Activated CD8-positive, alpha-beta T cell treated with anti-CD3 and anti-CD28 coated beads for 36 hours (primary cell): ENCODE results near the gene KCNJ6. TPM values are rescaled to one million over a fixed set of nuclear protein-coding genes. Genes with fewer than 3 reads are reported as not detected.
"Not testable (repeated sequence)": the region's sequence is repeated elsewhere in the genome, so short reads cannot be mapped to it uniquely, and the experiment has no call there.

ENCODE experiments used
- ATAC-seq: fragments of 200-7000 bp; cut with Tn5 transposase; one replicate; pipeline ENCODE4 v1.10.0; 2021; ENCODE audit warnings: mild to moderate bottlenecking, moderate library complexity
- CTCF ChIA-PET: fragments of 350-600 bp; sonication (Branson Sonifier 250); formaldehyde crosslinking; loops from one replicate; lab custom pipeline; 2021; ENCODE audit warnings: antibody characterized with exemption; lab: Charles Lee
- POLR2A ChIA-PET: fragments of 350-600 bp; sonication (Branson Sonifier 250); formaldehyde crosslinking; loops from one replicate; lab custom pipeline; 2021; ENCODE audit warnings: antibody characterized with exemption; lab: Charles Lee
- DNase-seq: peaks from one replicate; pipeline ENCODE4 v3.0.0-alpha.2; 2020
- H3K27ac Mint-ChIP-seq: one replicate; pipeline ENCODE4 v1.8.0; 2021; ENCODE audit warnings: mild to moderate bottlenecking, mixed read lengths
- H3K27me3 Mint-ChIP-seq: one replicate; pipeline ENCODE4 v1.8.0; 2021; ENCODE audit warnings: mixed read lengths
- H3K36me3 Mint-ChIP-seq: one replicate; pipeline ENCODE4 v1.8.0; 2021; ENCODE audit warnings: low read depth, mixed read lengths
- H3K4me1 Mint-ChIP-seq: one replicate; pipeline ENCODE4 v1.8.0; 2021; ENCODE audit warnings: low read depth, mixed read lengths
- H3K4me3 Mint-ChIP-seq: one replicate; pipeline ENCODE4 v1.8.0; 2021; ENCODE audit warnings: mild to moderate bottlenecking, moderate library complexity, mixed read lengths
- H3K9me3 Mint-ChIP-seq: one replicate; pipeline ENCODE4 v1.8.0; 2021; ENCODE audit warnings: mixed read lengths
- intact Hi-C: fragments of 100-400 bp; cut with micrococcal nuclease; formaldehyde crosslinking; loops from one replicate; pipeline ENCODE4 v1.10.0; 2022
- total RNA-seq, 2 experiments: library from RNA; stranded (reverse); gene quantifications; one replicate each; pipeline ENCODE4 v1.2.3, GENCODE V29; 2021
- TF ChIP-seq, protein P1 (sequence below): fragments of 200-600 bp; IDR thresholded peaks from one replicate; pipeline ENCODE4 v1.8.0; 2022; ENCODE audit warnings: antibody characterized with exemption, mild to moderate bottlenecking

The KCNJ6 gene
- total RNA-seq, 2 experiments from 2014 or later, result not detected

- no peak for DNase-seq
- peaks cover 6% of the 10 kb centered on the region for H3K27me3 Mint-ChIP-seq
- H3K36me3 Mint-ChIP-seq, result peaks cover 2% of the 10 kb centered on the region
- POLR2A ChIA-PET, result interaction anchor here (0.8 kb wide), 1 partner anchor 81 kb away, joined by 3 read pairs; no protein-coding TSS in a partner anchor
- intact Hi-C loops, result no loop called here
- H3K4me1 Mint-ChIP-seq, result peaks cover 4% of the 10 kb centered on the region
- CTCF ChIA-PET, result interaction anchor here (1.5 kb wide), 1 partner anchor 9 kb away, joined by 3 read pairs; no protein-coding TSS in a partner anchor
- no peak overlapping the region for H3K27ac Mint-ChIP-seq
- ATAC-seq, result no peak
- TF ChIP-seq, protein P1, sequence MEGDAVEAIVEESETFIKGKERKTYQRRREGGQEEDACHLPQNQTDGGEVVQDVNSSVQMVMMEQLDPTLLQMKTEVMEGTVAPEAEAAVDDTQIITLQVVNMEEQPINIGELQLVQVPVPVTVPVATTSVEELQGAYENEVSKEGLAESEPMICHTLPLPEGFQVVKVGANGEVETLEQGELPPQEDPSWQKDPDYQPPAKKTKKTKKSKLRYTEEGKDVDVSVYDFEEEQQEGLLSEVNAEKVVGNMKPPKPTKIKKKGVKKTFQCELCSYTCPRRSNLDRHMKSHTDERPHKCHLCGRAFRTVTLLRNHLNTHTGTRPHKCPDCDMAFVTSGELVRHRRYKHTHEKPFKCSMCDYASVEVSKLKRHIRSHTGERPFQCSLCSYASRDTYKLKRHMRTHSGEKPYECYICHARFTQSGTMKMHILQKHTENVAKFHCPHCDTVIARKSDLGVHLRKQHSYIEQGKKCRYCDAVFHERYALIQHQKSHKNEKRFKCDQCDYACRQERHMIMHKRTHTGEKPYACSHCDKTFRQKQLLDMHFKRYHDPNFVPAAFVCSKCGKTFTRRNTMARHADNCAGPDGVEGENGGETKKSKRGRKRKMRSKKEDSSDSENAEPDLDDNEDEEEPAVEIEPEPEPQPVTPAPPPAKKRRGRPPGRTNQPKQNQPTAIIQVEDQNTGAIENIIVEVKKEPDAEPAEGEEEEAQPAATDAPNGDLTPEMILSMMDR, result no peak
- peaks cover 15% of the 10 kb centered on the region for H3K9me3 Mint-ChIP-seq
- H3K4me3 Mint-ChIP-seq, result no peak overlapping the region
These were observed 336.9 kb downstream of the KCNJ6 start for GRCh38 chr21:37579356-37579755.

DNA sequence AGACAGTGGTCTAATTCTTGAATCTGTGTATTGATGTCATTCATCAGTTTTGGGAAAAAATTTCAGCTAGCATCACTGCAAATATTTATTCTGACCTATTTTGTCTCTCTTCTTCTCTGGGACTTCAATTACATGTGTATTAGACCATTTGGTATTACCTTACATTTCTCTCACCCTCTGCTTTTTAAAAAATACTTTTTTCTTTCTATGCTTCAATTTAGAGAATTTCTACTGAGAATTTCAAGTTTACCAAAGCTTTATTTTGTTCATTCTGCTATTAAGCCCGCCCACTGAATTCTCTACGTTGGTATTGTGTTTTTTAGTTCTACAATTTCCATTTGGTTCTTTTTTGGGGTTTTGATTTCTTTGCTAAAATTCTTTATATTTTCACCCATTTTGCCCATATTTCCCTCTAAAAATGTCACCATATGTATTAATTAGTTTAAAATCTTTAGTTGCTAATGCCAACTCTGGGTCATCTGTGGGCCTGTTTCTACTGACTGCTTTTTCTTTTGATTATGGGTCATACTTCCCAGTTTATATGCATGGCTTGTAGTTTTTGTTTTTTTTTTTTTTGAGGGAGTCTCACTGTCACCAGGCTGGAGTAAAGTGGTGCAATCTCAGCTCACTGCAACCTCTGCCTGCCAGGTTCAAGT, 337.7 kb downstream of the KCNJ6 start:
- TF ChIP-seq, protein P1, result no peak
- H3K9me3 Mint-ChIP-seq, result peaks cover 15% of the 10 kb centered on the region
- H3K4me3 Mint-ChIP-seq, result no peak overlapping the region
- POLR2A ChIA-PET, result no interaction called here
- CTCF ChIA-PET, result interaction anchor here (1.5 kb wide), 1 partner anchor 8 kb away, joined by 3 read pairs; no protein-coding TSS in a partner anchor
- intact Hi-C loops, result no loop called here
- DNase-seq (no peak), ATAC-seq (no peak)
- H3K36me3 Mint-ChIP-seq, result peaks cover 2% of the 10 kb centered on the region
- H3K27ac Mint-ChIP-seq, result no peak overlapping the region
- peaks cover 4% of the 10 kb centered on the region for H3K4me1 Mint-ChIP-seq
- H3K27me3 Mint-ChIP-seq, result peaks cover 6% of the 10 kb centered on the region

- CTCF ChIA-PET, intact Hi-C loops, H3K4me3 Mint-ChIP-seq, H3K36me3 Mint-ChIP-seq, H3K27me3 Mint-ChIP-seq, H3K27ac Mint-ChIP-seq, ATAC-seq, H3K4me1 Mint-ChIP-seq, DNase-seq, POLR2A ChIA-PET: not testable (repeated sequence)
- H3K9me3 Mint-ChIP-seq, result peaks cover 15% of the 10 kb centered on the region
These were observed 339.3 kb downstream of the KCNJ6 start for GRCh38 chr21:37576929-37577328.

- no peak overlapping the region for H3K4me3 Mint-ChIP-seq
- peaks cover 15% of the 10 kb centered on the region for H3K9me3 Mint-ChIP-seq
- CTCF ChIA-PET, result no interaction called here
- intact Hi-C loops, result no loop called here
- TF ChIP-seq, protein P1, result no peak
- H3K27me3 Mint-ChIP-seq, result peaks cover 5% of the 10 kb centered on the region
- POLR2A ChIA-PET, result no interaction called here
- ATAC-seq (no peak), DNase-seq (no peak)
- H3K4me1 Mint-ChIP-seq, result no peaks in the 10 kb centered on the region
- no peak overlapping the region for H3K27ac Mint-ChIP-seq
- H3K36me3 Mint-ChIP-seq, result peaks cover 2% of the 10 kb centered on the region
These were observed 340.7 kb downstream of the KCNJ6 start for GRCh38 chr21:37575580-37575979.

- intact Hi-C loops, result no loop called here
- Mint-ChIP-seq H3K27ac (no peak overlapping the region), H3K9me3 (peaks cover 15% of the 10 kb centered on the region), H3K27me3 (peaks cover 5% of the 10 kb centered on the region), H3K4me3 (no peak overlapping the region), H3K36me3 (peaks cover 2% of the 10 kb centered on the region), H3K4me1 (no peaks in the 10 kb centered on the region)
- ChIA-PET CTCF (no interaction called here), POLR2A (no interaction called here)
- ATAC-seq (no peak), DNase-seq (no peak)
- TF ChIP-seq, protein P1, result no peak
These were observed 341.5 kb downstream of the KCNJ6 start for GRCh38 chr21:37574751-37575150.
